WERI-Rb-1 (cell line): ENCODE measurements around the gene PARD3B.

ENCODE experiments used
- DNase-seq: peaks from one replicate; pipeline ENCODE4 v3.0.0-alpha.2; 2020
- H3K27ac ChIP-seq: fragments of 250-450 bp; sonication (Bioruptor Pico); 2 replicates; pipeline ENCODE4 v1.5.1; 2020; ENCODE audit warnings: mild to moderate bottlenecking, moderate library complexity
- H3K27me3 ChIP-seq: fragments of 250-450 bp; sonication (Bioruptor Pico); 2 replicates; pipeline ENCODE4 v1.5.1; 2021; ENCODE audit warnings: mild to moderate bottlenecking, low read depth, moderate library complexity; ENCODE audit not compliant: insufficient read depth, severe bottlenecking
- H3K36me3 ChIP-seq: fragments of 250-450 bp; sonication (Bioruptor Pico); 2 replicates; pipeline ENCODE4 v1.5.1; 2020; ENCODE audit warnings: mild to moderate bottlenecking, moderate library complexity
- H3K4me3 ChIP-seq: 2 replicates; pipeline ENCODE4 v1.5.1; 2011; ENCODE audit warnings: low read depth, mild to moderate bottlenecking, control low read depth, low read length
- H3K9me3 ChIP-seq: fragments of 250-450 bp; sonication (Bioruptor Pico); 2 replicates; pipeline ENCODE4 v1.5.1; 2021; ENCODE audit warnings: mild to moderate bottlenecking, moderate library complexity; ENCODE audit not compliant: severe bottlenecking
- CTCF ChIP-seq: IDR thresholded peaks from 2 replicates; pipeline ENCODE4 v1.5.1; 2011; ENCODE audit warnings: low read depth, mild to moderate bottlenecking, control low read depth, inconsistent platforms, low read length

The PARD3B gene

DNA sequence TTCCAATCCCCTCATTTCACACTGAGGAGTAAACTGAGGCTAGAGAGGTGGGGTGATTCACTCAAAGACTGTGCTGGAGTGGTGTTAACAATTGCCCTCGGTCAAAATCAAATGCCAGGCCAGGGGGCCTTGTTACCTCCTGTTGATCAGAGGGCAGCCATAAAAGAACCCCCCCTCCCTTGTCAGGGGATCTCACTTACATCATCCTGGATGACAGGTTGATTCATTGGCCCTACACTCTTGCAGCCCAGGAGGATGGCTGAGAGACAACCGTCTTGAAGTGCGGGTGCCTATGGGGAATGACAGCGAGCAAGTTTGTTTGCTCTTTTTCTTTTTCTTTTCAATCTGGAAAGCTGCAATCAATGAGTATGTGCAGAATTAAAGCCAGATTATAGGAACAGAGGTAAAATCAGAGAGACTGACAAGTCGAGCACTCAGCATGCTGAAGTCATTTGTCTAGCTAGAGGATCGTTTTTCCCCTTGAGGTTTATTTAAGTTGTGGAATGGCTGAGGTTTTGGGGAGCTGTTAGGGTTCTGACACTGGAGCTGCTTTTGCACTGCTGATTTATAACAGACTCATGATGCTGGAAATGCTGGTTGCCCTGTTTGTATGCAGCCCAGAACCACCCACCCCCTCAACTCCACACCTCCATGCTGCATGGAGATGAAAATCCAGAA lies 1110.6 kb downstream of the PARD3B start:
- no peaks in the 10 kb centered on the region for H3K9me3 ChIP-seq
- TF ChIP-seq CTCF = no peak
- H3K27me3 ChIP-seq = no peaks in the 10 kb centered on the region
- no peak for DNase-seq
- H3K27ac ChIP-seq = no peak overlapping the region
- no peak overlapping the region for H3K4me3 ChIP-seq
- no peaks in the 10 kb centered on the region for H3K36me3 ChIP-seq

- no peak overlapping the region for H3K4me3 ChIP-seq
- TF ChIP-seq CTCF = no peak
- H3K36me3 ChIP-seq = no peaks in the 10 kb centered on the region
- H3K27ac ChIP-seq = no peak overlapping the region
- no peaks in the 10 kb centered on the region for H3K27me3 ChIP-seq
- no peaks in the 10 kb centered on the region for H3K9me3 ChIP-seq
- DNase-seq = no peak
Measured at GRCh38 chr2:205656461-205656860, 1111.2 kb downstream of the PARD3B start.

GRCh38 chr2:205656941-205657340 lies 1111.7 kb downstream of the PARD3B start:
- DNase-seq = no peak
- H3K27me3 ChIP-seq = no peaks in the 10 kb centered on the region
- no peaks in the 10 kb centered on the region for H3K36me3 ChIP-seq
- no peaks in the 10 kb centered on the region for H3K9me3 ChIP-seq
- no peak overlapping the region for H3K27ac ChIP-seq
- no peak for TF ChIP-seq CTCF
- no peak overlapping the region for H3K4me3 ChIP-seq

- Histone ChIP-seq H3K4me3 (no peak overlapping the region), H3K27ac (no peak overlapping the region), H3K27me3 (no peaks in the 10 kb centered on the region), H3K9me3 (no peaks in the 10 kb centered on the region), H3K36me3 (no peaks in the 10 kb centered on the region)
- DNase-seq = no peak
- no peak for TF ChIP-seq CTCF
Measured at GRCh38 chr2:205657579-205657978, 1112.3 kb downstream of the PARD3B start.

- Histone ChIP-seq H3K27ac (no peak overlapping the region), H3K36me3 (no peaks in the 10 kb centered on the region), H3K27me3 (no peaks in the 10 kb centered on the region), H3K4me3 (no peak overlapping the region), H3K9me3 (no peaks in the 10 kb centered on the region)
- DNase-seq = no peak
- TF ChIP-seq CTCF = no peak
Measured at GRCh38 chr2:205658068-205658467, 1112.8 kb downstream of the PARD3B start.

- Histone ChIP-seq H3K36me3 (no peaks in the 10 kb centered on the region), H3K27me3 (no peaks in the 10 kb centered on the region), H3K4me3 (no peak overlapping the region), H3K9me3 (no peaks in the 10 kb centered on the region), H3K27ac (no peak overlapping the region)
- DNase-seq = no peak
- no peak for TF ChIP-seq CTCF
Measured at GRCh38 chr2:205658572-205658971, 1113.3 kb downstream of the PARD3B start.
